HG03135 (cell line): ENCODE data around the gene SLC9A3.

Experiments used
- ATAC-seq: cut with Tn5 transposase; IDR thresholded peaks from one replicate; pipeline ENCODE4 v1.9.1; 2021; ENCODE audit warnings: mild to moderate bottlenecking, moderate library complexity; ENCODE audit not compliant: unreplicated experiment

Gene SLC9A3

DNA sequence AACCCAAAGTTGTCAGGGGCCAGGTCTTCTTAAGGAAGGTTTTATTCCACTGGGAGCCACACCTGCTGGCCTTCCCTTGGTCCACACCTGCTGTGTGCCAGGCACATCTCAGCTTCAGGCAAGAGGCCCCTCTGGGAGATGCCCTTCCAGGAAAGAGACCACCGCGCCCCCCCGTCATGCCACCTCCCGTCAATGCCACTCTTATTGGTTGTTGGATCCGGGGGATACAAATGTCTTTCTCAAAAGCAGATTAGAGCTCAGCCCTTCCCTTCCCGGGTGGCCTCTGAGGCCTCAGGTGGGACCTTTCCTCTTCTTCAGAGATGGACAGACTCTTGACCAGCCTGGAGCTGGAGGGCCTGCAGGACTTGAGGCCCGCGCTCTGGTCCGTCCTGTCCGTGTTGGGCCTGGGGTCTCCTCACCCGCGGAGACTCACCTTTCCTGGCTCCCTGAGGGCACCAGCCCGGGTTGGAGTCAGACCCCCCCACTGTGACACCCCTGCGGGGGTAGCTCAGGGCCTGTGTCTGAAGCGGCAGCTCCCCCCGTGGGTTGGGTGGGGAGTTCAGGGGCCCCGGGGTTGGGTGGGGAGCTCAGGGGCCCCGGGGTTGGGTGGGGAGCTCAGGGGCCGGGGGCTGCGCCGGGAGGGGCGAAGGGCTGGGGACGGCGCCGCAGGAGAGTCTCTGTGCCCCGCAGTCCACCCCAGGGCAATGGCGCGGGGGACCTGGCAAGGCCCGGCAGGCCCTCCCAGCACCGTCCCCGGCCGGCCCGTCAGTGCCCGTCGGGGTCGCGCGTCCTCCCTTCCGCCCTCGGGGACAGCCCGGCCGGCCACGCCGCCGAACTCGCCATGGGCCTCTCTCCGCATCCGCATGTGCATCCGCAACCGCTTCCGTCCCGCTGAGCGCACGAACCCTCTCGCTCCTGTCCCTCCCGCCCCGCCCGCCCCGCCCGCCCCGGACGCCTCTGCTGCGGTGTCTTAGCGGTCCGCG lies 3.7 kb upstream of the SLC9A3 start:
- no peak for ATAC-seq

DNA sequence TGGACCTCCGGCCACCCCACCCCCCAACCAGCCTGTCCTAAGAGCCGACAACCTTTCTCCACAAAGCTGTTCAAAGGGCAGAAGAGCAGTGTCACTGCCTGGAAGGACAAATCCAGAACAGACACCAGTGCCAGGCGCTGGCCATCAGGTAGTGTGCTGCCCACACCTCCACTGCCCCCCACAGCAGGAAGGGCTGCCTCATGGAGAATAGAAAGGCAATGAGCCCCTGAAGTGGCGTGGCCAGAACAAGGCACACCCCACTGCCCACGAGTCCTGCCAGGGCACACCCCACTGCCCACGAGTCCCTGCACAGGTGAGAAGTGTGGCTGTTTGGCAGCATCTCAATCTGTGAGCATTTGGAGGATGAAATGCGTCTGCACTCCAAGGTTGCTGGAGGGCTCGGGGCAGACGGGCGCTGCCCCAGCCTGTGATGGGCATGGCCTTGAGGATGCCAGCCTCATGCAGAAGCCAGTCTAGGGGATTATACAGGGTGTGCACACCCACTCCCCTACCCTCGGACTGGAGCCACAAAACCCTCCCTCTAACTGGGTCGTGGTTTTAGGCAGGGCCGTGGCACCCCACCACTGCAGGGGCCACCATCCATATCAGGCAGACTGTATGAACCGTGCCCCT lies 2.3 kb upstream of the SLC9A3 start:
- ATAC-seq, result no peak

DNA sequence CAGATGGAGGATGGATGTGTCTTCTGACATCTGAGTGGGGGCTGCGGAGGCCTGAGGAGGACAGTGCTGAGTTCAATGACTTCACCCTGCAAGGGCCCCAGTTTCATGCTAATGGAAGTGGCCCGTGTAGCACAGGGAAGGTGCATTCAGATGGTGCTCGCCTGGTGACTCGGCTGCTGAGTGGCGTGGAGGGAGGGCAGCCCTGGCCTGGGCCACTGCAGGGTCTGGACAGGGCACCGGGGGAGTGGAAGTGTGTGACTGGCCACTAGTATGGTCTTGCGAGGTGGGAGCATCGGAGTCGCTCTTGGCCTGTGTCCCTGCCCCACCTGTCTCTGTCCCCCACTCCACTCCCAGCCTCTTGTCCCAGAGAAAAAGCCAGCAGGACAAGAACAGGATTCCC lies 1.7 kb upstream of the SLC9A3 start:
- no peak for ATAC-seq

DNA sequence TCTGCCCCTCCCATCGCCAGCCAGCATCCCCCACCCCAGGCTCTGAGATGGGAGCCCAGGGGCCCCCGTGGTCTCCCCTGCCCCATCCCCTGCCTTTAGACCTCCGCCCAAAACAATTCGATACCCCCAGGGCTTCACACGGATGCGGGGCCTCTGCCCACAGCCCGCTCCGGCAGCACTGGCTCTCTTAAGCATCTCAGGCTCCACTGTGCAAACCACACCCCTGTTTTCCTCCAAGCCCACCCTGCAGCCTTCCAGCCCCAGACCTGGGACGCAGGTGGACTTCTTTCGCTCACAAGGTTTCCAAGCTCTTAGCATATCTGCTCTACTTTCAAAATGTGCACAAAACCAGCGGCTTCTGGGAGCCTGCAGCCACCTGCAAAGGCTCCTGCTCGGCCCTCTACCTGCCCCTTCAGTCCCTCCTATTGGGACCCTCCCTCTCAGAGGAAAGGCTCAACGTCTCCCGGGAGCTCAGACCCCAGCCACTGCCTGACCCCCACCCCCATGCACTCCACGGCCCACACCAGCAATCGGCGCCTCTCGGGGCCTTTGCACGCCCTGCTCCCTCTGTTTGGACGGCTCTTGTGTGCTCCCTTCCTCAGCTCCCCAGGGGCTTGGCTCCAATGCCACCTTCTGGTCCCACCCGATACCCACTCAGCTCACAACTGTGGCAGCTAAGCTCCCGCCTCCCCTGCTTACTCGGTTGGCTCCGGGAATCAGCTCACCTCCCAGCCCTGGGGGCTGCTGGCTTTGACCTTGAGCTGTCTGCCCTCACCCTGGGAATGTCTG lies 918 bp upstream of the SLC9A3 start:
- ATAC-seq, result no peak

DNA sequence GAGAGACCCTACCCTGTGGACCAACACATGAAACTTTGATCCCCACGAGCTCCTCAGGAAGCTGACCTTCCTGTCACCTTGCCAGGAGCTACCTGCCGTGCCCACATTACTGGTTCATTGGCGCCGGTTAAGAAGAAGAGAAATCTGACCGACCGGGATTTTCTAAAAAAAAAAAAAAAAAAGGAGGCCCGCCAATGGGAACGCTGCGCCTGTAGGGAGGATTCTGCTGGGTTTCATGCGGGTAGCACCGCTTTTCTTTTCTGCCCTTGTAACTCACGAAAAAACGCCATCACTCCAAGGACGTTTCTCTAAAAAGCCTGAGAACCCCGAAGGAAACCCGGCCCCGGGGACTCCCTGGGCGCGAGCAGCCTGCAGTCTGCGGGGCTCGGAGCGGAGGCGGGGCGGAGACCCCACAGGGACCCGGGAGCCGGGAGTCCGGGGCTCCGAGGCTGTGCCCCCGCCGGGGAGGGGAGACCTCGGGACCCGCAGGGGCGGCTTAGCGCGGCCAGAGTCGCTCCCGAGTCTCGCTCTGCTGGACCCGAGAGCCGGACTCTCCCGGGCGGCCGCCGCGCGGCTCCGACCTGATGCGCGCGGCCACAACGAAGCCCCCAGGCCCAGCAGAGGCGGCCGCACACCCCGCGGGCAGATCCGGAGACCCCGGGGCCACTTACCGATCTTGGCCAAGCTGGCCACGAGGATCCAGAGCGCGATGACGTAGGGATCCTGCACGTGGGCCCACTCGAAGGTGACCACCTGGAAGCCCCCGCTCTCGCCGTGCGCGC lies 617 bp downstream of the SLC9A3 start:
- ATAC-seq, result no peak

DNA sequence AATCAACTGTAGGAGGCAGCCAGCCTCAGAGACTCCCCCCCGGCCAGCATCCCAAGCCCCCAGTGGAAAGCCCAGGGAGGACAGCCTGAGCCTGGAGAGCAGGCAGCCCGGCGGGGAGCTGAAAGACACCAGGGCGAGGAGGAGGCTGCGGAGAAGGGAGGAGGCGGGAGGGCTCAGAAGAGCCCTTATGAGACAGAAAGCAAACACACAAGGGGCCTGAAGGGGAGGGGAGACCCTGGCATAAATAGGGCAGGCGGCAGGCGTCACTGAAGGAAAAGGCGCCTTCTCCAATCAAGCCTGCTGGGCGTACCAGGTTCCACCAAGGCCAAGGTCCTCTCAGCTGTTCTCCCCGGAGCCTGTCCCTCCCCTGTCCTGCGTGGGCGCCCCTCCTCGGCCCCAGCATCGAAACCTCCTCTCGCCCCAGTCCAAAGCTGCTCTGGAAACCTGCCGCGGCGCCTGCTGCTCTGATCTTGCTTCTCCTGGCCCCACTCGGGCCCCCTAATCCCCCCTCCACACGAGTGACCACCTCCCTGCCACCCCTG lies 1.3 kb downstream of the SLC9A3 start:
- ATAC-seq, result no peak

DNA sequence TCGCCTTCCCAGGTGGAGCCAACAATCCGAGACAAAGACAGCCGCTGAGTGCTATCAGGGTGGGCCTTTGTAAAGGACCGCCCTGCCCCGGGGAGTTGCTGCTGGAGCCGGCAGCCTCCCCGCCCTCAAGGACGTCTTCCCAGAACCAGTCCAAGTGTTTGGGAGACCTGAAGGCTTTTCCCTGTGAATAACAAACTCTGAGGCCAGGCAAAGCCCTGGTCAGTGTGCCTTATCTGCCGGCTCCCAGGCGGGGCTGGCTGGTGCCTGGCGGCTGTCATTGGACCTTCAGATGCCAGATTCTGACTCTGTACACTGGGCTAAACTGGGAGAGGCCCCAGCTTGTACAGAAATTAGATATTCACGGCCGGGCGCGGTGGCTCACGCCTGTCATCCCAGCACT lies 2.1 kb downstream of the SLC9A3 start:
- no peak for ATAC-seq

DNA sequence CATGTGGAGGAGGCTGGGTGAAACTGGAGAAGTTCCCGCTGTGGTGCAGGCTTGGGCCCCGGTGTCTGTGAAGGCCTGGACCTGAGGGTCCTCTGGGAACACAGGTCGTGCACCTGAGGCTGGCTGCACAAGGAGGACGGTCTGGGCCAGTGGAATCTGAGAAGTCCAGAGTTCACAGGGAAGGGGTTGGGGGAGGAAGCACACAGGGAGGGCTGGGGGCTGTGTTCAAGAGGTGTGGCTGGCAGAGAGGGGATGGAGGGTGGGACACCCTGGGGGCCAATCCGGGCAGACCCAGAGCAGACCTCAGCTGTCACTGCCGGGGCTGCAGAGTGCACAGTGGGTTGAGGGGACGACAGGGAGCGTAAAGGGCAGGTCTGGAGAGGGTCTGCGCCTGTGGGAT lies 2.6 kb downstream of the SLC9A3 start:
- no peak for ATAC-seq

DNA sequence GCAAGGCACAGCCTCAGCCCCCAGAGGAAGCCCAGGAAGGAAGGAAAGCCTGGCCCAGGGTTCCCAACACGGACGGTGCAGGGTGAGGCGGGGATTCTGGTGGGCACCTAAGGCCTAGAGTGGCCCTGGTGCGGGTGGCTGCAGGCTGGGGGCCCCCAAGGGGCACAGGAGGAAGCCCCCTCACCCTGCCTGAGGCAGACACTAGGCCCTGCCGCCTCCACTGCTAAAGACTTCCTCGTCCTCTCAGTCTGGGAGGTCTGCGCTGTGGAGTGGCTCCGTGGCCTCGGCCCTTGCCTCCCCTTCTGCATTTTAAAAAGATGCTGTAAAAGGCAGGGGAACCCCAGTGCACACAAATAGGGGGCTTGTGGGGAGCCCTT lies 3.4 kb downstream of the SLC9A3 start:
- ATAC-seq, result no peak

DNA sequence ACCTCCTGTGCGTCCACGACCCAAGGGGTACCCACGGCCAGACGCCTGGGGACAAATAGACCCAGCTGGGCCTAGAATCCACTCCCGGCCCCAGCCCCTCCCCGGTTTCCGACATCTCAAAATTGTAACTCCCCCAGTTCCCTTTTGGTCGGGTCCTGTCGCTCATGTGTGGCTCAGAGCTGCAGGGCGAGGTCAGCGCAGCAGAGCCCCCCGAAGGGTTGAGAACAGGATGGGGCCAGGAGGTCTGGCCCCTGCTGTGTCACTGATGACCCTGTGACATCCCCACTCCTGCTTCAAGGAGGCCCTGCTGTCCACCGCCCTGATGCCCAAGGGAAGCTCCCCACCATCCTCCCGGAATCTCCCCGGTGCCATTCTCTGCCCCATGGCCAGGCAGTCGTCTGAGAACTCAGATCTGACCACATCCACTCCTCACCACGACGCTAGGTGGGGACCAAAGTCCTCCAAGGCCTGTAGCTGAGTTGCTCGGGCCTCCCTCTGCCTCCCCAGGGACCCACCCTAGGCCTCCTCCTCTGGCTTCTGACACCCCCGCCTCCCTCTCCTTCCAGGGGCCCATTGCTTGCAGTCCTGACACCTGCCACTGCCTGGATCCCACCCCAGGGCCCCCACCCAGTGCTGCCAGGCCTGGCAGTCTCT lies 3.9 kb downstream of the SLC9A3 start:
- ATAC-seq, result no peak

DNA sequence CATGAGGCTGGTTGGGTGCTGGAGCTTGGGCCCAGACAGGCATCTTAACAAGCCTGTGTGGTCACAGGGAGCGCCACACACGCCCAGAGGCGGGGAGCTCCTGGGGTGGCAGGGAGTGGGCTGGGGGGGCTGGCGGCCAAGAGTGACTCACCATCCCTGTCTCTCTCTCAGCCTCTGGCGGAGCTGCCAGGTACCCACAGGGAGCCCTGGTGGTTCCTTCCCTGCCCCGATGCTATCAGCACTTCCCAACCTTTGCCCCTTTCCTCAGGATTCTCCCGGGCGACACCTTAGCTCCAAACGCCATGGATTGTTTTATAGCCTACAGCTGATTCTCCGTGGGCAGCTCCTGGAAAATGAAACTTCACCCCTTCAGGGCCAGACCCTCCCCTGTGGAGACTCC lies 5.5 kb downstream of the SLC9A3 start:
- ATAC-seq, result no peak

DNA sequence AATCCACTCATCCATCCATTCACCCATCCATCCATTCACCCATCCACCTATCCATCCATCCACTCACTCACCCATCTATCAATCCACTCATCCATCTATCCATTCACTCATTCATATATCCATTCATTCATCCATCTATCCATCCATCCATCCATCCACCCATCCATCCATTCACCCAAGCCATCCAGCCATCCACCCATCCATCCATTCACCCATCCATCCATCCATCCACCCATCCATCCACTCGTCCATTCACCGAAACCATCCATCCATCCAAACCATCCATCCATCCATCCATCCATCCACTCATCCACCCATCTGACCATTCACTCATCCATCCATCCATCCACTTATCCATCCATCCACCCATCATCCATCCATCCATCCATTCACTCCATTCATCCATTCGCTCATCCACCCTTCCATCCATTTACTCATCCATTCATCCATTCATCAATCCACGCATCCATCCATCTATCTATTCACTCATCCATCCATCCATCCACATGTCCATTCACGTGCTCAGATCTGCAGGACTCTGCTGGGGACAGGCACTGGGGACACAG lies 6.6 kb downstream of the SLC9A3 start:
- no peak for ATAC-seq

DNA sequence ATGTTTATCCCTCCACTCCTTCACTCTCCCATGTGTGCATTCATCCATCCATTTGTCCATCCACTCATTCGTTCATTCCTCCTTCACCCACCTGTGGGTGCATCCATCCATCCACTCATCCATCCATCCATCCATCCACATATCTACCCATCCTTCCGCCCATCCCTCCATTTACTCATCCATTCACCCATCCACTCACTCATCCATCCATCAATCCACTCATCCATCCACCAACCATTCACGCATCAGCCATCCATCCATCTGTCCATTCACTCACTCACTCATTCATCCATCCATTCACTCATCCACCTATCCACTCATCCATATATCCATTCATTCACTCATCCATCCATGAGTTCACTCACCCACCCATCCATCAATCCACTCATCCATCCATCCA lies 7.3 kb downstream of the SLC9A3 start:
- no peak for ATAC-seq

DNA sequence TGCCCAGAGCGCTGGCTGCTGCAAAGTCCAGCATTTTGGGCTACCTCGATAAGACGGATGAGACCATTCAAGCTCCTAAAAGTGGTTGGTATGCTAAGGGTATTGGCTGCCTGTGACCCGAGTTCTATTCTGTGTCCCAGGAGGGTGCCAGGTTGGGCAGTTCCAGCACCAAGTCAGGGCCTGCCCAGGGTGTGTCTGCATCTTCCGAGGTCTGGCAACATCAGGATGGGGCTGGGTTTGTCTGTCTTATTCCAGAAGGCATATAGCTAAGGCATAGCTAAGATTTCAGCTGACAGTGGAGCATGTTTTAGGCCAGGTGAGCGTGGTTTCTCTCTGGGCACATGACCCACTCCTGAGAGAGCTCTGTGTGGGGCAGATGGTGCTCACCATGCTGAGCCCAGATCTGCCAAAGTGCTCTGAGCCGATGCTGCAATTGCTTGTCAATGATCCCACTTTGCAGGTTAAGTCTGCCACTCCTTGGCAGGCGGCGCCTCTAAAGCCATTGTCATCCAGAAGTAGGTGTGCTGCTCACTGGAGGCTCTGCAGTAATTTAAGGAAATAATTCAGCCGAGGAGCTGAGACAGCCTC lies 7.8 kb downstream of the SLC9A3 start:
- ATAC-seq, result no peak

DNA sequence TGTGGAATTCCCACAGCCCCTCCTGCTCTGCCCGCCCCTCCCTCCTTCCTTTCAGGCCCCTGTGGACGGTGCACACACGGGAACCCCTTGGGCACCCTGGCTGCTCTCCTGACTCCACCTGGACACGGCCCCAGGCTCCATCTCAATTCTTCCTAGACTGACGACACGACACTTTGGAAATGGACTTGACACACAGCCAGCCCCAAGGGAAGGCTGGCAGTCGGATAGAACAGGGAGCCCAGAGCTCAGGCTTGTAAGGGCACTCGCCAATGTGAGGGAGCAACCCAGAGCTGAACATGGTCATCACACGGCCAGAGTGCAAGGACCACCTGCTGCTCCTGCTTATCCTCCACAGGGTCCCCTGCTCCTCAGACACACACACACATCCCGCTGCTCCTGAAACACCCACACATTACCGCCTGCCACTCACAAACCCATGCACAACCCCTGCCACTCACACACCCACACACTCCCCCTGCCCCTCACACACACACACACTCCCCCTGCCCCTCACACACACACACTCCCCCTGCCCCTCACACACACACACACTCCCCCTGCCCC lies 8.9 kb downstream of the SLC9A3 start:
- ATAC-seq, result no peak

DNA sequence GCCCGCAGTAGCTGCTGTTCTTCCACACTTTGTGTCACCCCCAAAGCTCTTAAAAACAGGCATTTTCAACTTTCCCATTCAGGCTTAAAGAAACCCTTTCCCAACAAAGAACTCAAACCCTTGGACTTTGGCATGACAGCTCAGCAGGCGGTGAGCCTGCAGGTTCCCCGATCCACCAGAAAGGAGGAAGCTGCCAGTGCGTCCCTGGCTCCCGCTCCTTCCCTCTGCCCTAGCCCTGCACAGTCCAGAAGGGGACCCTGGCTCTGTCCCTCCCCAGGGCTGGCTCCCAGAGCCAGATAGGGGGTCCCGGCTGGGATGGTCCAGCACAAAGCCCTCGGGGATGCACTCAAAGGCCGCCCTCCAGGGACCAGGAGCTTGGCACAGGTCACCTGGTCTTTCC lies 9.6 kb downstream of the SLC9A3 start:
- no peak for ATAC-seq

DNA sequence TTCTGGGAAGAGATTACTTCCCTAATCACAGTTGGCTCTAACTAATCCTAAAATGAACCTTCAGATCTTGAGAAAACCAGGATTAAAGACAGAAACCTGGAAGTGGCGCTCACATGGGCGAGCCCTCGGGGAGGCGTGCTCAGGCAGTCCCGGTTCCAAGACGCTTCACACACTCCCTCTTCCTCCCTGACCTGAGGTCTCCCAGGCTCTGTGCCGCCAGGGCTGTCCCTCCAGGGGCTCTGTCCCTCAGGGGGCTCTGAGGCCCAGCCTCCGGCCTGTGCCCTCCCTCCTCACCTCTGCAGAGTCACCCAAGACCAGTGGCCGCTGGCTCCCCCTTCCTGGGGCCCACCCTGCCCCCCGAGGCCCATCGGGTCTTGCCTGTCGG lies 10.2 kb downstream of the SLC9A3 start:
- no peak for ATAC-seq

DNA sequence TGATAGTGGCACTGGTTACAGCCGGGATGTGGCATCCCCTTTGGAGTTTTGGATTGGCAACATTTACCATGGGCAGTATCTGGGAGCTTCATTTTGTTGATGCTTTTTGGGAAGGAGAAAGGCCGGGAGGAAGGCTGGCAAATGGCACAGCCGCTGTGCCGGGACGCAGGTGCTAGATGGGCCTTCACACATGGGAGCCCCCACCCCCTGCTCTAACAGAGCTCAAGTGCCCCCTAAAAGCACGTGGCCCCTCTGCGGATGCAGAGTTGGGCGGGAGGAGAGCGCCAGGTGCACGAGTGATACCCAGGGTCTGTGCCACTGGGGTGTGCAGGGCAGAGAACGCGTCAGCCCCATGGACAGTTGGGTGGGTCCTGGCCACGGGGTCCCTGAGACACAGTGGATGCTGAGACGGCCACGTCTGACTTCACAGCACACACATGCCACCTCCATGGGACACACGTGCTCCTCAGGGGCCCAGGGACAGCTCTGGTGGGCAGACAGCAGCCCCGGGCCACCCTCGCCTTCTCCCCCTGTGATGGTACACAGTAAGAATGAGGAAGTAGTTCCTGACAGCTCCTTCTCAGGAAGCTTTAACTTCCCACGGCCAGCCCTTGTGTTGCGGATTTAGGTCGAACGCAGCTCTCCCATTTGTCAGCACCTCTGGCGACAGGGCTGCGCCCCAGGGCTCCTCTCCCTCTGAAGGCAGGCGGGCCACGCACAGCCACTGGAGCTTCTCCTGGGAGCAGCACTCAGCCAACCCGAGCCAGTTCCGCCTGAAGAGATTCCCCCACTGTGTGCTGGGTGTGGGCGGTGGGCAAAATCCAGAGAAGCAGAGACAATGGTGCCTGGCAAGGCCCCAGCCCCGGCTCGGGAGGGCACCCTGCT lies 10.8 kb downstream of the SLC9A3 start:
- no peak for ATAC-seq
